AG10803 (cell line): ENCODE data around the gene SLC31A2.
"Not testable (repeated sequence)": the region's sequence is repeated elsewhere in the genome, so short reads cannot be mapped to it uniquely, and the experiment has no call there.

Experiments used
- DNase-seq: peaks from one replicate; pipeline ENCODE4 v3.0.0; 2010; ENCODE audit warnings: low read depth
- H3K4me3 ChIP-seq: 2 replicates; pipeline ENCODE4 v1.5.1; 2011; ENCODE audit warnings: mild to moderate bottlenecking, low read length, control low read depth
- TF ChIP-seq, protein P1 (sequence below): conservative IDR thresholded peaks from 2 replicates; pipeline ENCODE4 v1.5.1; 2011; ENCODE audit warnings: mild to moderate bottlenecking, low read length, control low read depth, inconsistent platforms

SLC31A2 gene

GRCh38 chr9:113129884-113130283, 20.9 kb upstream of the SLC31A2 start:
- no peak overlapping the region for H3K4me3 ChIP-seq
- TF ChIP-seq, protein P1, sequence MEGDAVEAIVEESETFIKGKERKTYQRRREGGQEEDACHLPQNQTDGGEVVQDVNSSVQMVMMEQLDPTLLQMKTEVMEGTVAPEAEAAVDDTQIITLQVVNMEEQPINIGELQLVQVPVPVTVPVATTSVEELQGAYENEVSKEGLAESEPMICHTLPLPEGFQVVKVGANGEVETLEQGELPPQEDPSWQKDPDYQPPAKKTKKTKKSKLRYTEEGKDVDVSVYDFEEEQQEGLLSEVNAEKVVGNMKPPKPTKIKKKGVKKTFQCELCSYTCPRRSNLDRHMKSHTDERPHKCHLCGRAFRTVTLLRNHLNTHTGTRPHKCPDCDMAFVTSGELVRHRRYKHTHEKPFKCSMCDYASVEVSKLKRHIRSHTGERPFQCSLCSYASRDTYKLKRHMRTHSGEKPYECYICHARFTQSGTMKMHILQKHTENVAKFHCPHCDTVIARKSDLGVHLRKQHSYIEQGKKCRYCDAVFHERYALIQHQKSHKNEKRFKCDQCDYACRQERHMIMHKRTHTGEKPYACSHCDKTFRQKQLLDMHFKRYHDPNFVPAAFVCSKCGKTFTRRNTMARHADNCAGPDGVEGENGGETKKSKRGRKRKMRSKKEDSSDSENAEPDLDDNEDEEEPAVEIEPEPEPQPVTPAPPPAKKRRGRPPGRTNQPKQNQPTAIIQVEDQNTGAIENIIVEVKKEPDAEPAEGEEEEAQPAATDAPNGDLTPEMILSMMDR, result no peak
- no peak for DNase-seq

- H3K4me3 ChIP-seq, result no peak overlapping the region
- no peak for DNase-seq
- TF ChIP-seq, protein P1, result no peak
Measured at GRCh38 chr9:113131689-113132151, 19.1 kb upstream of the SLC31A2 start.

- no peak overlapping the region for H3K4me3 ChIP-seq
- TF ChIP-seq, protein P1, result no peak
- no peak for DNase-seq
Measured at GRCh38 chr9:113137196-113138168, 13.3 kb upstream of the SLC31A2 start.

DNA sequence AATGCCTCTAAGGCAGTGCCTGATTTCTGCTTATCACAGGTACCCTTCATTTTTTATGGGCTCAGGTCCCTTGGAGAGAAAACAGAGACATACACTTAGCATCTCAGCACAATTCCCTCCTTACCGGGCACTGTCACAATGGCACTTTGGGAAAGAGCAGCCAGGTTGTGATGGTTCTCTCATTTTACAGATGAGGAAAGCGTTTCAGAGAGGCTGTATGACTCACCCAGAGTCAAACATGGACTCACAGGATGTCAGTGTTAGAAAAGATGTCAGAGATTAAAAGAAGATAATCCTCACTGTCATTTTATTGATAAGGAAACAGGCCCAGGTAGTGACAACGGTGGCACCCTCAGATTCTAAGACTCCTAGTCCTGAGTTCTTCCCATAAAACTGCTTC, 12.0 kb upstream of the SLC31A2 start:
- TF ChIP-seq, protein P1, result no peak
- no peak for DNase-seq
- no peak overlapping the region for H3K4me3 ChIP-seq

DNA sequence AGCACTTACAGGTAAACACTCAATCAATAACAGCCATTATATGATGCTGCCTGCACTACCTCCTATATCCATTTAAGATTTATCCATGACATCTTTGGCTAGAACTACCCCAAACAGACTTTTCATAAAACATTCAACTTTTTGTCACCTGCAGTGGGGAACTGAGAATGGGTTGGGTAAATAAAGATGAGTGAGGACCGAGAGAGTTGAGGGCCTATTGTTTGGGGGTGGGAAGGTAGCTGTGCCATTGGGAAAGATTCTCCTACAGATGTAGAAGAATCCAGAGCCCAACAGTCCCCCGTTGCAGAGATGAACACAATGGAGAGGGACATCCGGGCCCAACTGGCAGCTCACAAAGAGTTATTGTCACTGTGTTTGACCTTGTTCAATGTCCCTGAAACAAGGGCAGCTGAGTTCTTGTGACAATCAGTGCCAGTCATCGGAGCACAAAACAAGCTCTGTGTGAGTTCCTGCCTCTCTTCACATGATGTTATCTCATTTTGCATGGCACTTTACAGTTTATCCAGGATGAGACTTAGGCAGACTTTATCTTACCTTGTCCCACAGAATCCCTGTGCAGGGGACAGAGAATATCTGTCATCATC, 11.5 kb upstream of the SLC31A2 start:
- TF ChIP-seq, protein P1, result no peak
- no peak for DNase-seq
- no peak overlapping the region for H3K4me3 ChIP-seq

DNA sequence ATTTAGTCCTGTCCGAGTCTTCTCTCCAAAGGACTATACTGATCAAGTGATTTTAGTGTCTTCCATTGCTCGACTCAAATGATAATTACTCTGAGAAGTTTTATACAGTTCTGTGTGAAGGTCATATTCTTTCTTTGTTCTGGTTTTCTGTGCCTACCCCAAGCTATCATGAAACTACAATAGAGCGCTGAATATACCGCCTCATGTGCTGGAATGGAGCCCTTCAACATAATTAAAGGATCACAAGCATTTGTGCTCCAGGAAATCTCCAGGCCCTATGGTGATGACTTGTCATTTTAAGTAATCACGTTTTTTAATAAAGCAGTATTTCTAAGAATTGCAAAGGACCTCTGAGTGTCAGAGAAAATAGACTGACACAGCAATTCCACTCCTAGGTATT, 10.9 kb upstream of the SLC31A2 start:
- no peak for DNase-seq
- H3K4me3 ChIP-seq, result no peak overlapping the region
- TF ChIP-seq, protein P1, result no peak

DNA sequence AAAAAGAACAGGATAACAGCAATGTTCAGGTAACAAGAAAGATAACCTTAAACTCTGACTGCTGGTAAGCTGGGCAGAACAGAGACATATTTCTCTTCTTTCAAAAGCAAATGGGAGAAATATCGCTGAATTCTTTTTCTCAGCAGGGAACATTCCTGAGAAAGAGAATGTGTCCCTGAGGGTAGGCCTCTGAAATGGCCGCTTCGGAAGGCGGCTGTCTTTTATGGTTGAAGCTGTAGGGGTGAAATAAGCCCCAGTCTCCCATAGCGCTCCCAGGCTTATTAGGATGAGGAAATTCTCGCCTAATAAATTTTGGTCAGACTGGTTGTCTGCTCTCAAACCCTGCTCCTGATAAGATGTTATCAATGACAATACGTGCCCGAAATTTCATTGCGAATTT, 9.9 kb upstream of the SLC31A2 start:
- DNase-seq, H3K4me3 ChIP-seq: not testable (repeated sequence)
